ENCODE data around the gene UBAC2. TPM values are rescaled to one million over a fixed set of nuclear protein-coding genes. Genes with fewer than 3 reads are reported as not detected.
A peak's percentile ranks its signal among the peaks of the same experiment; 100 is the strongest.
"Not testable (repeated sequence)": the region's sequence is repeated elsewhere in the genome, so short reads cannot be mapped to it uniquely, and the experiment has no call there.

UBAC2 gene
- total RNA-seq, 1 donor from 2014 or later, result 79.1 TPM

DNA sequence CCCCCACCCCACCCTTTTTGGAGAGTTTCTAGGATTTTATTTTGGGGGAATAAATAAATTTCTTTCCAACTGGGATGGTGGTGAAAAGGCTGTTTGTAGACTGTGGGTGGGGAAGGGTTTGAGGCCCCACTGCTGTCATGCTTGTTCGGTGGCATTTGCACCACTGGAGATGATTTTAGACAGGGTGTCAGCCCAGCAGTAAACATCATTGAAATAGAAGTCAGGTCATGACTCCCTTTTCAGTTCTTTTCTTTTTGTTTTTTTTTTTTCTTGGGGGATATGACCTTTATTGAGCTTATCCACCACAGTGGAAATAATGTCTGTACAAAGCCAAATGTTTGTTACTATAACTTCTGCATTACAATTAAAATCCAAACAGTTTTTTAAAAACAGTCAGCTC is 14.1 kb downstream of the UBAC2 start:
- DNase-seq, result no peak

DNA sequence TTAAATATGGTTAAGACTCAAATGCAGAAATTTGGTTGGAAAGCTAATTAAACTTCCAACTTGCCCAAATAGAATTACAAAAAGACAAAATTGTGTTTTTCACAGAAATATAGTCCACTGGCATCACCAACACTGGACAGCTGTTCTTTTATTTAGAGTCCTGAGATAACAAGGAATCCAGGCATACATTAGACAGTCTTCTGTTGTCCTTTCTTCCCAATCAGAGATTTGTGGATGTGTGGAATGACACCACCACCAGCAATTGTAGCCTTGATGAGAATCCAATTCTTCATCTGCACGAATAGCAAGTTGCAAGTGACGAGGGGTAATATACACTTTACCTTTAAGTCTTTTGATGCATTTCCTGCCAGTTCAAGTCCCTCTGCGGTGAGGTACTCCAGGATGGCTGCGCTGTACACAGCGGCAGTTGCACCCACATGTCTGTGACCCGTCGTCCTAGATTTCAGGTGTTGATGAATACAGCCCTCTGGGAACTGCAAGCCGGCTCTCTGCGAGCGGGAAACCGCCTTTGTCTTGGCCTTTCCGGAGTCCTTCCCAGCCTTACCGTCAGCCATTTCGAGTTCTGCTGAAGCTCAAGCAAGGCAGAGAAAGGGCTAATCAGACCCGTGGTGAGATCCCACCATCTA is 14.7 kb downstream of the UBAC2 start:
- no peak for DNase-seq

- no peak for DNase-seq
Observed at GRCh38 chr13:99217461-99218110, 16.9 kb downstream of the UBAC2 start.

DNA sequence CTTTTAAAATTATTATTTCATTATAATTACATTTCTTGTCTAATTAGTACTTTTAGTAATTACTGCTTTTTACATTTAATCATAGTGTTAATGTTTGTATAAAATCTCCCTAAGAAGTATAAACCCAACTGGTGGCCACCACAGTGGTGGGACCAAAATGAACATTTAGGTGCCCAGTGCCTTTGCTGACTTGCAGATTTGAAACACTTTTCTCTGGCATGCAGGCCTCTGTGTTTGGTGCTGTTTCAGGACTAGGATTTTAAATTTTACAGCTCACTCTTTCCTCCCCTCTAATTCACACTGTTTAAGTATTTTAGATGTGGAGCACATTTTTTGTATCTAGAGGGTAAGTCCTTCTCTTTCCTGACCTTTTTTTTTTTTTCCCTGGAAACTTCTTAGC is 17.5 kb downstream of the UBAC2 start:
- DNase-seq, result no peak

GRCh38 chr13:99218545-99218944 is 17.9 kb downstream of the UBAC2 start:
- peak; percentile 27 for DNase-seq

DNA sequence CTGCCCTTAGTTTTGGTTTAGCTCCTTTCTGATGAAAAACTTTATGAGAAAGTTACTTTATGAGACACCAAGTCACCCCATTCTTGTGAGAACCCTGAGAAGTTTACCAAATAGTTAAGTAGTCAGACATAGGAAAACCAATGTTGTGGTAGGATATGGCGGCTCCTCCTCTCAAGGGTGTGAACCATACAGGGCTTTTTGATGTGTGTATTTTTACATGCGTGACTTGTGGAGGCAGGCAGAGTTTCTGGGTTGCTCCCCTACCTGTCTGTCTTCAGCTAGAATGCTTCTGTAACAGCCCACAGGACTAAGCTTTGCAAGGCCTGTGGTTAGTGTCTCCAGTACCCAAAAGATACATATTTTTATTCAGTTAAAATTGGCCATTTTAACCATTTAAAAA is 18.3 kb downstream of the UBAC2 start:
- DNase-seq, result no peak

GRCh38 chr13:99220199-99220935 is 19.7 kb downstream of the UBAC2 start:
- no peak for DNase-seq

- DNase-seq, result peak; percentile 23
Observed at GRCh38 chr13:99221567-99222239, 21.0 kb downstream of the UBAC2 start.

- no peak for DNase-seq
Observed at GRCh38 chr13:99223587-99223986, 22.9 kb downstream of the UBAC2 start.

- no peak for DNase-seq
Observed at GRCh38 chr13:99224021-99224420, 23.4 kb downstream of the UBAC2 start.

DNA sequence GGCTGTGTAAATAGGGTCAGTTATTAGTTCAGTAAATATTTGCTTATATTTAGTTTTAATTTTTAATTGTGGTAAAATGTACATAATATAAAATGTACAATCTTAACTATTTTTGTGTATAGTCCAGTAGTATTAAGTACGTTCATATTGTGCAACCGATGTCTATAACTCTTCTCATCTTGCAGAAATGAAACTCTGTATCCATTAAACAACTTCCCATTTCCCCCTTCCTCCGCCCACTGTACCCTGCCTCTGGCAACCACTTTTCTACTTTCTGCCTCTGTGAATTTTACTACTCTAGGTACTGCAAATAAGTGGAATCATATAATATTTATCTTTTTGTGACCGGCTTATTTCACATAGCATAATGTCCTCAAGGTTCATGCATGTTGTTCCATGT is 24.4 kb downstream of the UBAC2 start:
- DNase-seq, result no peak

GRCh38 chr13:99226513-99226912 is 25.9 kb downstream of the UBAC2 start:
- DNase-seq, result no peak

GRCh38 chr13:99227331-99227900 is 26.8 kb downstream of the UBAC2 start:
- no peak for DNase-seq

DNA sequence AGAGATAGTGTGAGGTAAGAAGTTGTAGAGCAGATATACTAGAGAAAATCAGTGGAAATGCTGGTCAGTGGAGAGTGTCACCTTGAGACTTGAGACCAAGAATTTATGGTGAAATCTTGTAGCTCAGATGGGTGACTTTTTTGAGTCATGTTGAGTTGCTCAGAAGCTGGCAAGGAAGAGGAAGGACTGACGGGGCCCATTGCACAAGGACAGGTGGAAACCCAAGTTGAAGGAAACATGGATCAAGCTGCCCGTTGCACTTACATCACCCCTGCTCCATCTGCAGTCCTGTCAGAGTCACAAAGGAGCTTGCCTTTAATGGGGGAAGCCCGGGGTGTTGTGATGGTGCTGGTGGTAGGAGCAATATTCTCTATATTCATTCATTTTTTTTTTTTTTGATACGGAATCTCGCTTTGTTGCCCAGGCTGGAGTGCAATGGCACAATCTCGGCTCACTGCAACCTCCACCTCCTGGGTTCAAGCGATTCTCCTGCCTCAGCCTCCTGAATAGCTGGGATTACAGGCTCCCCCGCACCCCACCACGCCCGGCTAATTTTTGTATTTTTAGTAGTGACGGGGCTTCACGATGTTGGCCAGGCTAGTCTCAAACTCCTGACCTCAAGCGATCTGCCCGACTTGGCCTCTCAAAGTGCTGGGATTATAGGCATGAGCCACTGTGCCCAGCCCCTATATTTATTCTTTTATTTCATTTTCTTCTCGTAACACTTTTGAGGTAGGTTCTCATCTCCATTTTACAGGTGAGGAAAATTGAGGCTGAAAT is 27.4 kb downstream of the UBAC2 start:
- DNase-seq, result no peak

- peak; percentile 13 for DNase-seq
Observed at GRCh38 chr13:99228737-99229691, 28.4 kb downstream of the UBAC2 start.

- DNase-seq, result not testable (repeated sequence)
Observed at GRCh38 chr13:99230588-99230987, 29.9 kb downstream of the UBAC2 start.

- DNase-seq, result no peak
Observed at GRCh38 chr13:99230991-99231390, 30.3 kb downstream of the UBAC2 start.

- no peak for DNase-seq
Observed at GRCh38 chr13:99231721-99232120, 31.1 kb downstream of the UBAC2 start.

GRCh38 chr13:99237981-99238662 is 37.5 kb downstream of the UBAC2 start:
- no peak for DNase-seq

GRCh38 chr13:99246100-99246499 is 45.4 kb downstream of the UBAC2 start:
- DNase-seq, result no peak

Measured in tongue (tissue), 2 donors.